GM12878 (cell line): ENCODE results near the gene LBHD1. TPM values are rescaled to one million over a fixed set of nuclear protein-coding genes. Genes with fewer than 3 reads are reported as not detected.
A peak's percentile ranks its signal among the peaks of the same experiment; 100 is the strongest.

Source experiments
- BMI1 ChIP-seq: fragments of 450-650 bp; IDR thresholded peaks from 2 replicates; pipeline ENCODE4 v1.6.1; 2016; ENCODE audit warnings: mild to moderate bottlenecking, moderate library complexity, borderline replicate concordance
- CHD2 ChIP-seq: IDR thresholded peaks from 2 replicates; pipeline ENCODE4 v1.6.1; 2011; ENCODE audit warnings: low read depth, low read length, improper control_type of control experiment, borderline replicate concordance
- CREM ChIP-seq: IDR thresholded peaks from 2 replicates; pipeline ENCODE4 v1.6.1; 2014; ENCODE audit warnings: antibody characterized with exemption, low read depth
- EP300 ChIP-seq, 2 experiments: fragments of 150-350 bp in 1 of 2; IDR thresholded peaks; 2 replicates each; pipeline ENCODE4 v1.6.1; 2011 to 2012; ENCODE audit warnings: low read depth in 2 of 2, low read length in 2 of 2, borderline replicate concordance in 1 of 2, improper control_type of control experiment in 1 of 2, inconsistent platforms in 1 of 2; ENCODE audit not compliant: control insufficient read depth in 1 of 2
- HDAC2 ChIP-seq: fragments of 200-600 bp; sonication (generic); IDR thresholded peaks from 2 replicates; pipeline ENCODE4 v1.6.1; 2017
- HDAC6 ChIP-seq: fragments of 200-600 bp; sonication (generic); IDR thresholded peaks from one replicate; pipeline ENCODE4 v1.8.0; 2017; ENCODE audit warnings: antibody characterized with exemption; ENCODE audit not compliant: unreplicated experiment
- IKZF1 ChIP-seq: fragments of 450-650 bp; conservative IDR thresholded peaks from 2 replicates; pipeline ENCODE4 v1.6.1; 2017; ENCODE audit warnings: antibody characterized with exemption, mild to moderate bottlenecking
- MEF2A ChIP-seq: IDR thresholded peaks from 2 replicates; pipeline ENCODE4 v1.6.1; 2011; ENCODE audit warnings: low read depth, mild to moderate bottlenecking, low read length, moderate library complexity; ENCODE audit not compliant: insufficient read depth
- MYB ChIP-seq: fragments of 150-350 bp; IDR thresholded peaks from 2 replicates; pipeline ENCODE4 v1.6.1; 2014; ENCODE audit warnings: mild to moderate bottlenecking, low read depth, low read length, borderline replicate concordance
- SMAD5 ChIP-seq: IDR thresholded peaks from 2 replicates; pipeline ENCODE4 v1.6.1; 2016; ENCODE audit warnings: antibody characterized with exemption, low read depth
- ZBTB40 ChIP-seq: fragments of 450-650 bp; IDR thresholded peaks from 2 replicates; pipeline ENCODE4 v1.6.1; 2016; ENCODE audit warnings: mild to moderate bottlenecking, moderate library complexity, borderline replicate concordance
- polyA plus RNA-seq, 11 experiments: library from polyadenylated mRNA; depleted of rRNA in 4 of 11; unstranded in 6 of 11; stranded (reverse) in 5 of 11; fragments of >200 nt; fragmentation: Nextera tagmentation in 4 of 11; fragmentation: Illumina TruSeq in 1 of 11; extraction: Ambion mirVana in 4 of 11; extraction: Trizol in 1 of 11; gene quantifications; 1 replicate in 1 of 11; 2 replicates in 10 of 11; pipeline versions ENCODE4 v1.2.1 to v1.2.3, GENCODE V29; 2011 to 2016; ENCODE audit warnings: inconsistent platforms in 2 of 11, missing spikeins in 2 of 11, low read depth in 1 of 11
- total RNA-seq, 4 experiments: library from RNA; depleted of rRNA in 3 of 4; stranded (reverse); fragments of >200 nt in 3 of 4; fragmentation: Illumina TruSeq in 1 of 4; extraction: Trizol in 1 of 4; gene quantifications; 2 replicates each; pipeline versions ENCODE4 v1.2.1 to v1.2.3, GENCODE V29; 2013 to 2021
- TF ChIP-seq, protein P1 (sequence below): IDR thresholded peaks from 2 replicates; pipeline ENCODE4 v1.6.1; 2012; ENCODE audit warnings: mild to moderate bottlenecking, low read depth, low read length
- TF ChIP-seq, protein P2 (sequence below): IDR thresholded peaks from 2 replicates; pipeline ENCODE4 v1.6.1; 2012; ENCODE audit warnings: low read length, inconsistent platforms
- TF ChIP-seq, protein P3 (sequence below): fragments of 450-650 bp; IDR thresholded peaks from 2 replicates; pipeline ENCODE4 v1.6.1; 2017; ENCODE audit warnings: antibody characterized with exemption, mild to moderate bottlenecking, moderate library complexity

LBHD1 gene
- total and polyA plus RNA-seq, 10 of the 15 experiments (the other 5 are each of a cell fraction or from before 2014, with no cell fraction given) = 0.79 to 12.0 (median 7.6) TPM

DNA sequence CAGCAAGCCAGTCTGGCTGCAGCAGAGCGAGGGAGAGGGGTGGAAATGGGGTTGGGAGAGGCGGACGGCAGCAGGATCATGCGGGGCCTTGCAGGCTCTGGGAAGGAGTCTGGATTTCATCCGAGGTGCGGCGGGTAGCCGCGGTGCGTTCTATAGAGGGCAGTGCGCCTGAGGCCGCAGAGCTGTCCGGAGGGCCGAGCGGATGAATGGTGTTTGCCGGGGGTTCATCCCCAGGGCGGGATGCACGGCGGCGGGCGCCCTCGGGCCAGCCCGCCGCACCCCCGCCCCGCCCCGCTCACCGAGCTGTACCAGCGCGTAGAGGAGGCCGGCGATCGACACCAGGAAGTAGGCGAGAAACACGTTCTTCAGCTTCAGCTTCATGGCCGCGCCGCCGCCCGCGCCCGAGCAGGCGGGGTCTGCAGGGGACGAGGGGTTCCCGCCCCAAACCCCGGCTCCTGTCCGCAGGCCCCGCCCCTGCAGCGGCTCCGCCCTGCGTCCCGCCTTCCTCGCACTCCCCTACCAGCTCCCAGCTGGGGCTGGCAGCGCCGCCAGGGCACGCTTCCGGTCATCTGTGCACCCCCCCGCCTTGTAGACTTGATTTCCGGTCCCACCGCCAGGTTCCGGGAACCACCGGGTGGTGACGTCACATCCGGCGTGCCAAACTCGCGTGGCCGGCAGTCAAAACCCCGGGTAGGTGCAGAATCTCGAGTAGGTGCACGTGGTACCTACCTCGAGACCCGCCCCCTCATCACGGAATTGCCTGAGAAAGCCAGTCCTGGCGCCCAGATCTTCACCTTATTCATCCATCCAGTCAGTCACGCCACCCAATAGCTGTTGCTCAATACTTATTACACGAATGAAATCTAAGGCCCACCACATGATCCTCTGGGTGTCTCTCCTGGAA lies 50.2 kb downstream of the LBHD1 start, which contains the start of gene B3GAT3 (continued):
- TF ChIP-seq, protein P1, sequence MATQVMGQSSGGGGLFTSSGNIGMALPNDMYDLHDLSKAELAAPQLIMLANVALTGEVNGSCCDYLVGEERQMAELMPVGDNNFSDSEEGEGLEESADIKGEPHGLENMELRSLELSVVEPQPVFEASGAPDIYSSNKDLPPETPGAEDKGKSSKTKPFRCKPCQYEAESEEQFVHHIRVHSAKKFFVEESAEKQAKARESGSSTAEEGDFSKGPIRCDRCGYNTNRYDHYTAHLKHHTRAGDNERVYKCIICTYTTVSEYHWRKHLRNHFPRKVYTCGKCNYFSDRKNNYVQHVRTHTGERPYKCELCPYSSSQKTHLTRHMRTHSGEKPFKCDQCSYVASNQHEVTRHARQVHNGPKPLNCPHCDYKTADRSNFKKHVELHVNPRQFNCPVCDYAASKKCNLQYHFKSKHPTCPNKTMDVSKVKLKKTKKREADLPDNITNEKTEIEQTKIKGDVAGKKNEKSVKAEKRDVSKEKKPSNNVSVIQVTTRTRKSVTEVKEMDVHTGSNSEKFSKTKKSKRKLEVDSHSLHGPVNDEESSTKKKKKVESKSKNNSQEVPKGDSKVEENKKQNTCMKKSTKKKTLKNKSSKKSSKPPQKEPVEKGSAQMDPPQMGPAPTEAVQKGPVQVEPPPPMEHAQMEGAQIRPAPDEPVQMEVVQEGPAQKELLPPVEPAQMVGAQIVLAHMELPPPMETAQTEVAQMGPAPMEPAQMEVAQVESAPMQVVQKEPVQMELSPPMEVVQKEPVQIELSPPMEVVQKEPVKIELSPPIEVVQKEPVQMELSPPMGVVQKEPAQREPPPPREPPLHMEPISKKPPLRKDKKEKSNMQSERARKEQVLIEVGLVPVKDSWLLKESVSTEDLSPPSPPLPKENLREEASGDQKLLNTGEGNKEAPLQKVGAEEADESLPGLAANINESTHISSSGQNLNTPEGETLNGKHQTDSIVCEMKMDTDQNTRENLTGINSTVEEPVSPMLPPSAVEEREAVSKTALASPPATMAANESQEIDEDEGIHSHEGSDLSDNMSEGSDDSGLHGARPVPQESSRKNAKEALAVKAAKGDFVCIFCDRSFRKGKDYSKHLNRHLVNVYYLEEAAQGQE = no peak
- TF ChIP-seq ZBTB40 (peak; percentile 96), IKZF1 (peak; percentile 88), HDAC6 (no peak), HDAC2 (no peak), MEF2A (no peak), CHD2 (peak; percentile 93), SMAD5 (no peak; the same call in 1 of the 2 replicates), CREM (peak; percentile 97), EP300 (IDR thresholded peaks at IDR 0.05; ENCODE audit: borderline replicate concordance in 1 of 2, control insufficient read depth in 1 of 2, low read depth in 2 of 2, low read length in 2 of 2) (peak in 1 of 2 experiments; percentile 27; a peak in 1 of 4 replicates), MYB (no peak), BMI1 (no peak)
- TF ChIP-seq, protein P2, sequence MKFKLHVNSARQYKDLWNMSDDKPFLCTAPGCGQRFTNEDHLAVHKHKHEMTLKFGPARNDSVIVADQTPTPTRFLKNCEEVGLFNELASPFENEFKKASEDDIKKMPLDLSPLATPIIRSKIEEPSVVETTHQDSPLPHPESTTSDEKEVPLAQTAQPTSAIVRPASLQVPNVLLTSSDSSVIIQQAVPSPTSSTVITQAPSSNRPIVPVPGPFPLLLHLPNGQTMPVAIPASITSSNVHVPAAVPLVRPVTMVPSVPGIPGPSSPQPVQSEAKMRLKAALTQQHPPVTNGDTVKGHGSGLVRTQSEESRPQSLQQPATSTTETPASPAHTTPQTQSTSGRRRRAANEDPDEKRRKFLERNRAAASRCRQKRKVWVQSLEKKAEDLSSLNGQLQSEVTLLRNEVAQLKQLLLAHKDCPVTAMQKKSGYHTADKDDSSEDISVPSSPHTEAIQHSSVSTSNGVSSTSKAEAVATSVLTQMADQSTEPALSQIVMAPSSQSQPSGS = peak; percentile 89
- TF ChIP-seq, protein P3, sequence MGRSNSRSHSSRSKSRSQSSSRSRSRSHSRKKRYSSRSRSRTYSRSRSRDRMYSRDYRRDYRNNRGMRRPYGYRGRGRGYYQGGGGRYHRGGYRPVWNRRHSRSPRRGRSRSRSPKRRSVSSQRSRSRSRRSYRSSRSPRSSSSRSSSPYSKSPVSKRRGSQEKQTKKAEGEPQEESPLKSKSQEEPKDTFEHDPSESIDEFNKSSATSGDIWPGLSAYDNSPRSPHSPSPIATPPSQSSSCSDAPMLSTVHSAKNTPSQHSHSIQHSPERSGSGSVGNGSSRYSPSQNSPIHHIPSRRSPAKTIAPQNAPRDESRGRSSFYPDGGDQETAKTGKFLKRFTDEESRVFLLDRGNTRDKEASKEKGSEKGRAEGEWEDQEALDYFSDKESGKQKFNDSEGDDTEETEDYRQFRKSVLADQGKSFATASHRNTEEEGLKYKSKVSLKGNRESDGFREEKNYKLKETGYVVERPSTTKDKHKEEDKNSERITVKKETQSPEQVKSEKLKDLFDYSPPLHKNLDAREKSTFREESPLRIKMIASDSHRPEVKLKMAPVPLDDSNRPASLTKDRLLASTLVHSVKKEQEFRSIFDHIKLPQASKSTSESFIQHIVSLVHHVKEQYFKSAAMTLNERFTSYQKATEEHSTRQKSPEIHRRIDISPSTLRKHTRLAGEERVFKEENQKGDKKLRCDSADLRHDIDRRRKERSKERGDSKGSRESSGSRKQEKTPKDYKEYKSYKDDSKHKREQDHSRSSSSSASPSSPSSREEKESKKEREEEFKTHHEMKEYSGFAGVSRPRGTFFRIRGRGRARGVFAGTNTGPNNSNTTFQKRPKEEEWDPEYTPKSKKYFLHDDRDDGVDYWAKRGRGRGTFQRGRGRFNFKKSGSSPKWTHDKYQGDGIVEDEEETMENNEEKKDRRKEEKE = no peak
